ENCODE results near the gene PADI2.

Gene PADI2

DNA sequence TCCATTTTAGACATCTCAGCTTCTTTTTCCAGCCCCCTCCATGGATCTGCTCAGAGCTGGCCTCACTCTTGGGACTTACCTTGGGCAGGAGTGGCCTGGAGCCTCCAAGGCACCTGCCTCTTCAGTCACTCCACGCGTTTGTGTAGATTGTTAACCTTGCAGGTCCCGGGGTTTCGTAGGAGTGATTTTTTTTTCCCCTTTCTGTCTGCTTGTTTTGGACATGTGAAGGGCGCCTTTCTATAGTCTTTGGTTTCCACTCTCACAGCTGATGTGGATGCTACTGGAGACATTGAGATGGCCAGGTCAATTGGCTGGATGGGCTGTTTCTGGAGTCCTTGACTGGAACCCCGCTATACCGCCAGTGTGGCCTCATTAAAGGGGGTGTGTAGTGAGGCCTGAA is 63.5 kb downstream of the PADI2 start:
- TF ChIP-seq, protein P1, sequence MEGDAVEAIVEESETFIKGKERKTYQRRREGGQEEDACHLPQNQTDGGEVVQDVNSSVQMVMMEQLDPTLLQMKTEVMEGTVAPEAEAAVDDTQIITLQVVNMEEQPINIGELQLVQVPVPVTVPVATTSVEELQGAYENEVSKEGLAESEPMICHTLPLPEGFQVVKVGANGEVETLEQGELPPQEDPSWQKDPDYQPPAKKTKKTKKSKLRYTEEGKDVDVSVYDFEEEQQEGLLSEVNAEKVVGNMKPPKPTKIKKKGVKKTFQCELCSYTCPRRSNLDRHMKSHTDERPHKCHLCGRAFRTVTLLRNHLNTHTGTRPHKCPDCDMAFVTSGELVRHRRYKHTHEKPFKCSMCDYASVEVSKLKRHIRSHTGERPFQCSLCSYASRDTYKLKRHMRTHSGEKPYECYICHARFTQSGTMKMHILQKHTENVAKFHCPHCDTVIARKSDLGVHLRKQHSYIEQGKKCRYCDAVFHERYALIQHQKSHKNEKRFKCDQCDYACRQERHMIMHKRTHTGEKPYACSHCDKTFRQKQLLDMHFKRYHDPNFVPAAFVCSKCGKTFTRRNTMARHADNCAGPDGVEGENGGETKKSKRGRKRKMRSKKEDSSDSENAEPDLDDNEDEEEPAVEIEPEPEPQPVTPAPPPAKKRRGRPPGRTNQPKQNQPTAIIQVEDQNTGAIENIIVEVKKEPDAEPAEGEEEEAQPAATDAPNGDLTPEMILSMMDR (IDR thresholded peaks at IDR 0.05; ENCODE audit: low read length, missing control alignments) = no peak
- no peak overlapping the region for H3K4me3 ChIP-seq (replicated peaks; ENCODE audit: low read depth, low read length)
- DNase-seq (ENCODE audit: low read depth) = no peak

- H3K4me3 ChIP-seq (replicated peaks; ENCODE audit: low read depth, low read length) = peak within 1 kb of the TSS; percentile 99
- peak; percentile 99 for DNase-seq (ENCODE audit: low read depth)
- TF ChIP-seq, protein P1 (IDR thresholded peaks at IDR 0.05; ENCODE audit: low read length, missing control alignments) = no peak
These were observed 65.4 kb downstream of the PADI2 start, which contains the start of gene SDHB for GRCh38 chr1:17053685-17054410. TSS of gene SDHB (minus strand) at chr1:17054032. CDS start at chr1:17054019, 13 bp downstream.

- DNase-seq (ENCODE audit: low read depth) = no peak
- TF ChIP-seq, protein P1 (IDR thresholded peaks at IDR 0.05; ENCODE audit: low read length, missing control alignments) = no peak
- H3K4me3 ChIP-seq (replicated peaks; ENCODE audit: low read depth, low read length) = peak overlapping the region; percentile 99
These were observed 66.1 kb downstream of the PADI2 start for GRCh38 chr1:17053086-17053684.

DNA sequence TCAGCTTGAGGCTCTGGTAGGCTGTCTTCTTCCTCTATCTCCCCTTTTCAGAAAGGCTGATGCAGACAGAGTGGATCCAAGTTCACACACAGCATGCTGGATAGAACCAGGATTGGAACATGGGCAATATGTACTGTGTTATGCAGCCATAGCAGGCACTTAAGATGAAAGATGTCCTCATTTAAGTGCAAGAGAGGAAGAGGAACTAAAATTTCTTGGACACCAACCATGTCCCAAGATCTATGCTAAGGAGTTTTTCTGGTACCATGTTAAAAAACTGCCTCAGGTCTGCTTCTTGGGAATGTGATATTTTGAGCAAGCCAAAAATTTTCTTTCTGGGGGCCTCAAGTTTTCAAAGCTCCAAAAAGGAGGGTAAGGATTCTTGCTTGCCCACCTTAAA is 66.6 kb downstream of the PADI2 start:
- H3K4me3 ChIP-seq (replicated peaks; ENCODE audit: low read depth, low read length) = peak overlapping the region; percentile 99
- TF ChIP-seq, protein P1 (IDR thresholded peaks at IDR 0.05; ENCODE audit: low read length, missing control alignments) = no peak
- no peak for DNase-seq (ENCODE audit: low read depth)

GRCh38 chr1:17052038-17052437 is 67.2 kb downstream of the PADI2 start:
- DNase-seq (ENCODE audit: low read depth) = no peak
- TF ChIP-seq, protein P1 (IDR thresholded peaks at IDR 0.05; ENCODE audit: low read length, missing control alignments) = no peak
- no peak overlapping the region for H3K4me3 ChIP-seq (replicated peaks; ENCODE audit: low read depth, low read length)

DNA sequence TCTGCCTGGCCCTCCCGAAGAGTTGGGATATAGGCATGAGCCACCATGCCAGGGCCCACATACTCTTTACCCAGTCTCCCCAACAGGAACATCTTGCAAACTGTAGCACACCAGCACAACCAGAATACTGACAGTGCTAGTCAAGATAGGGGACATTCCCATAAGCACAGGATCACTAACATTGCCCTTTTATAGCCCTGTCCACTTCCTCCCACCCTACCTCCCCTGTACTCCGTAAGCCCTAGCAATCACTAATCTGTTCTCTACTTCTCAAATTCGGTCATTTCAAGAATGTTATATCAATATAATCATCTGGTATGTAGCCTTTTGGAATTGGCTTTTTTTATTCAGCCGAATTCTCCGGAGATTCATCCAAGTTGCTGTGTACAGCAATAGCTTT is 71.3 kb downstream of the PADI2 start:
- DNase-seq (ENCODE audit: low read depth) = no peak
- H3K4me3 ChIP-seq (replicated peaks; ENCODE audit: low read depth, low read length) = no peak overlapping the region
- TF ChIP-seq, protein P1 (IDR thresholded peaks at IDR 0.05; ENCODE audit: low read length, missing control alignments) = no peak

GRCh38 chr1:17046334-17046657 is 73.0 kb downstream of the PADI2 start:
- no peak overlapping the region for H3K4me3 ChIP-seq (replicated peaks; ENCODE audit: low read depth, low read length)
- TF ChIP-seq, protein P1 (IDR thresholded peaks at IDR 0.05; ENCODE audit: low read length, missing control alignments) = no peak
- DNase-seq (ENCODE audit: low read depth) = no peak

All from fibroblast of pulmonary artery (primary cell).